GM12891 (cell line): Measurements from ENCODE around the gene CAPNS1.
"Not testable (repeated sequence)": the region's sequence is repeated elsewhere in the genome, so short reads cannot be mapped to it uniquely, and the experiment has no call there.

Experiments used
- DNase-seq: peaks from one replicate; pipeline ENCODE4 v3.0.0; 2011; ENCODE audit warnings: low spot score; ENCODE audit not compliant: insufficient read length
- FAIRE-seq: peaks from 2 replicates; lab custom pipeline; 2011; peaks lifted over from hg19 to GRCh38; lab: Jason Lieb, UNC
- PAX5 ChIP-seq: IDR thresholded peaks from 2 replicates; pipeline ENCODE4 v1.6.1; 2011; ENCODE audit warnings: low read length, moderate library complexity, mild to moderate bottlenecking; ENCODE audit not compliant: insufficient read depth, severe bottlenecking
- POLR2A ChIP-seq: IDR thresholded peaks from 2 replicates; pipeline ENCODE4 v1.6.1; 2011; ENCODE audit warnings: low read depth, low read length, control low read depth
- POLR2AphosphoS5 ChIP-seq: IDR thresholded peaks from 2 replicates; pipeline ENCODE4 v1.6.1; 2011; ENCODE audit warnings: low read depth, low read length, control low read depth
- POU2F2 ChIP-seq: IDR thresholded peaks from 2 replicates; pipeline ENCODE4 v1.6.1; 2011; ENCODE audit warnings: low read depth, mild to moderate bottlenecking, control low read depth, low read length, moderate library complexity
- SPI1 ChIP-seq: IDR thresholded peaks from 2 replicates; pipeline ENCODE4 v1.6.1; 2011; ENCODE audit warnings: low read depth, low read length, control low read depth
- TAF1 ChIP-seq: IDR thresholded peaks from 2 replicates; pipeline ENCODE4 v1.6.1; 2011; ENCODE audit warnings: low read depth, low read length, control low read depth

CAPNS1 gene

GRCh38 chr19:36163813-36164212 is 23.9 kb downstream of the CAPNS1 start:
- no peak for FAIRE-seq

DNA sequence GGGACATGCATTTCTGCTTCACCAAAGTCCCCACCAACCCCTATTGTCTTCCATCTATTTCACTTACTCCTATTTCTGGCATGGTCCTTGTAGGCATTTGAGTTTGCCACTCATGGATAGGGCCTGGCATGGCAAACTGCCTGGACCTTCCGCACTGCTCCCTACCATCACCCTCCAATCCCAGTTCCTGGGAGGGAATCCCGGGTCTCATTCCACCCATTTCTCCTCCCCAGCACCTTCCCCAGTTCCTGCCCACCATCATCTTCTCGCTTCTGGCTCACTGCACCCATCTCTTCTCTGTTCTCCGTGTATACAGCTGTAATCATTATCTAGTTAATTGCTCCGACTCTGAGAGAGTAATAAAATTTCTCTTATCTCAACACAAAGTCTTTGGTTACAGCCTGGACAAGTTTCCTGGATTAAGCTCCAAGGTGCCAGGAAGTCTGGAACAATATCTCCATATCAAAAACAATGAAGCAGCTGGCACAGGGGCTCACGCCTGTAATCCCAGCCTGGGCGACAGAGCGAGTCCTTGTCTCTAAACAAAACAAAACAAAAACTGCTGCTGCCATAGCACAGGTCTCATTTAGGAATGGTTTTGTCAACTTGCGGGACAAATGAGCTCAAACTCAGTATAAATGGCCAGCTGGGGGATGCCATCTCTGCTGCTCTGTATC is 29.4 kb downstream of the CAPNS1 start:
- DNase-seq, result no peak
- no peak for TF ChIP-seq TAF1
- TF ChIP-seq POLR2A, result no peak
- no peak for TF ChIP-seq SPI1
- no peak for TF ChIP-seq POU2F2
- TF ChIP-seq PAX5, result no peak
- no peak for TF ChIP-seq POLR2AphosphoS5
- FAIRE-seq, result no peak

More at GRCh38 chr19:36163813-36164212, 23.9 kb downstream of the CAPNS1 start:
- no peak for DNase-seq
- TF ChIP-seq POLR2A (no peak), PAX5 (no peak), POU2F2 (no peak), TAF1 (no peak), POLR2AphosphoS5 (no peak), SPI1 (no peak)

- DNase-seq, result no peak
- TF ChIP-seq POU2F2, result no peak
- no peak for TF ChIP-seq POLR2AphosphoS5
- no peak for TF ChIP-seq POLR2A
- TF ChIP-seq TAF1, result no peak
- TF ChIP-seq SPI1, result no peak
- FAIRE-seq, result no peak
Observed at GRCh38 chr19:36172852-36173251, 33.0 kb downstream of the CAPNS1 start.

- DNase-seq, FAIRE-seq: not testable (repeated sequence)
Observed at GRCh38 chr19:36173846-36174245, 34.0 kb downstream of the CAPNS1 start.

- DNase-seq, FAIRE-seq: not testable (repeated sequence)
Observed at GRCh38 chr19:36179077-36179476, 39.2 kb downstream of the CAPNS1 start.

DNA sequence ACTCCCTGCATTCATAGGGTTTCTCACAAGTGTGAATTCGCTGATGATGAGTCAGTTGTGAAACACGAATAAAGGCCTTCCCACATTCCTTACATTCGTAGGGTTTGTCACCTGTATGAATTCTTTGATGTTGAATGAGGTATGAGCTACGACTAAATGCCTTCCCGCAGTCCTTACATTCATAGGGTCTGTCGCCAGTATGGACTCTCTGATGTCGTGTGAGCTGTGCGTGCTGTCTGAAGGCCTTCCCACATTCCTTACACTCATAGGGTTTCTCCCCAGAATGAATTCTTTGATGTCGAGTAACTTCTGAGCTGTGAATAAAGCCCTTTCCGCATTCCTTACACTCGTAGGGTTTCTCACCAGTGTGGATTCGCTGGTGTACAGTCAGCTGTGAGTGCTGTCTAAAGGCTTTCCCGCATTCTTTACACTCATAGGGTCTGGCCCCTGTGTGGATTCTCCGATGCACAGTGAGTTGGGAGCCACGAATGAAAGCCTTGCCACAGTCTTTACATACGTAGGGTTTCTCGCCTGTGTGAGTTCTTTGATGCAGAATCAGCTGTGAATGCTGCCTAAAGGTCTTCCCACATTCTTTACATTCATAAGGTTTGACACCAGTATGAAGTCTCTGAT is 42.9 kb downstream of the CAPNS1 start:
- no peak for FAIRE-seq
- DNase-seq, result no peak
- TF ChIP-seq POLR2AphosphoS5, result no peak
- no peak for TF ChIP-seq SPI1
- TF ChIP-seq POU2F2, result no peak
- no peak for TF ChIP-seq POLR2A
- TF ChIP-seq TAF1, result no peak
- TF ChIP-seq PAX5, result no peak

DNA sequence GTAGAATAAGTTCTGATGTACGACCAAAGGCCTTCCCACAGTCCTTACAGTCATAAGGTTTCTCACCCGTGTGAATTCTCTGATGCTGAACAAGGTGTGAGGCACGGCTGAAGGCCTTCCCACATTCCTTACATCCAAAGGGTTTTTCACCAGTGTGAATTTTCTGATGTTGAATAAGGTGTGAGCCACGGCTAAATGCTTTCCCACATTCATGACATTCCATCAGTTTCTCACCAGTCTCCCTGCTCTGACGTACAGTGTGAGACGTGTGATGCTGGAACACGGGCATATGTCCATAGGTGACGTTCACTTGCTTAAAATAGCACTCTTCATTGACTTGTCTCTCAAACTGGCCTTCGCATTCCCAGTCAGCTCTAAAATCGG is 43.4 kb downstream of the CAPNS1 start:
- FAIRE-seq (no peak), DNase-seq (no peak)
- TF ChIP-seq TAF1, result no peak
- no peak for TF ChIP-seq SPI1
- no peak for TF ChIP-seq PAX5
- TF ChIP-seq POLR2A, result no peak
- TF ChIP-seq POU2F2, result no peak
- no peak for TF ChIP-seq POLR2AphosphoS5

- not testable (repeated sequence) for FAIRE-seq, DNase-seq
Observed at GRCh38 chr19:36186722-36187121, 46.9 kb downstream of the CAPNS1 start.

- TF ChIP-seq POU2F2, result no peak
- no peak for TF ChIP-seq TAF1
- TF ChIP-seq POLR2AphosphoS5, result no peak
- TF ChIP-seq PAX5, result no peak
- DNase-seq (no peak), FAIRE-seq (no peak)
Observed at GRCh38 chr19:36196249-36196648, 56.4 kb downstream of the CAPNS1 start.

DNA sequence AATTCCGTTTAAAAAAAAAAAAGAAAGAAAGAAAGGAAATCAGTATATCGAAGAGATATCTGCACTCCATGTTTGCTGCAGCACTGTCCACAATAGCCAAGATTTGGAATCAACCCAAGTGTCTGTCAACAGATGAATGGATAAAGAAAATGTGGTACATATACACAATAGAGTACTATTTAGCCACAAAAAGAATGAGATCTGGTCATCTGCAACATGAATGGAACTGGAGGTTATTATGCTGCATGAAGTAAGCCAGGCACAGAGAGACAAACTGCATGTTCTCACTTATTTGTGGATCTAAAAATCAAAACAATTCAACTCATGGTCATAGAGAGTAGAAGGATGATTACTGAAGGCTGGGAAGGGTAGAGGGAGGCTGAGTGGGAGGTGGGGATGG is 58.3 kb downstream of the CAPNS1 start:
- DNase-seq, result no peak
- TF ChIP-seq POLR2AphosphoS5 (no peak), SPI1 (no peak), PAX5 (no peak), POU2F2 (no peak), TAF1 (no peak)
- FAIRE-seq, result no peak
